Parathyroid adenoma (tissue), 2 donors: ENCODE results near the gene MACROH2A1.

Experiments used
- H2AFZ ChIP-seq: fragments of 300-600 bp; sonication (generic); one replicate; pipeline ENCODE4 v1.7.0; 2017; ENCODE audit warnings: antibody characterized with exemption, mild to moderate bottlenecking
- H3K27ac ChIP-seq: fragments of 300-600 bp; sonication (generic); one replicate; pipeline ENCODE4 v1.7.0; 2017
- H3K27me3 ChIP-seq: fragments of 300-600 bp; sonication (generic); one replicate; pipeline ENCODE4 v1.7.0; 2017; ENCODE audit warnings: low read length; ENCODE audit not compliant: control insufficient read depth, insufficient read depth
- H3K36me3 ChIP-seq: fragments of 300-600 bp; sonication (generic); one replicate; pipeline ENCODE4 v1.7.0; 2017; ENCODE audit warnings: low read length; ENCODE audit not compliant: control insufficient read depth, insufficient read depth
- H3K4me1 ChIP-seq: fragments of 300-600 bp; sonication (generic); one replicate; pipeline ENCODE4 v1.7.0; 2017; ENCODE audit warnings: control low read depth
- H3K4me2 ChIP-seq: fragments of 300-600 bp; sonication (generic); one replicate; pipeline ENCODE4 v1.7.0; 2017; ENCODE audit warnings: low read length
- H3K4me3 ChIP-seq: fragments of 300-600 bp; sonication (generic); one replicate; pipeline ENCODE4 v1.7.0; 2017; ENCODE audit warnings: low read depth, low read length
- H3K79me2 ChIP-seq: fragments of 300-600 bp; sonication (generic); one replicate; pipeline ENCODE4 v1.7.0; 2017; ENCODE audit warnings: control low read depth
- H3K9ac ChIP-seq: fragments of 300-600 bp; sonication (generic); one replicate; pipeline ENCODE4 v1.7.0; 2017; ENCODE audit warnings: mild to moderate bottlenecking
- H3K9me3 ChIP-seq: fragments of 300-600 bp; sonication (generic); one replicate; pipeline ENCODE4 v1.7.0; 2017; ENCODE audit warnings: low read length; ENCODE audit not compliant: control insufficient read depth
- TF ChIP-seq, protein P1 (sequence below): fragments of 300-600 bp; sonication (generic); IDR thresholded peaks from one replicate; pipeline ENCODE4 v1.7.0; 2017; ENCODE audit warnings: antibody characterized with exemption, mild to moderate bottlenecking
- donor health status: primary hyperparathyroidism.

The MACROH2A1 gene

DNA sequence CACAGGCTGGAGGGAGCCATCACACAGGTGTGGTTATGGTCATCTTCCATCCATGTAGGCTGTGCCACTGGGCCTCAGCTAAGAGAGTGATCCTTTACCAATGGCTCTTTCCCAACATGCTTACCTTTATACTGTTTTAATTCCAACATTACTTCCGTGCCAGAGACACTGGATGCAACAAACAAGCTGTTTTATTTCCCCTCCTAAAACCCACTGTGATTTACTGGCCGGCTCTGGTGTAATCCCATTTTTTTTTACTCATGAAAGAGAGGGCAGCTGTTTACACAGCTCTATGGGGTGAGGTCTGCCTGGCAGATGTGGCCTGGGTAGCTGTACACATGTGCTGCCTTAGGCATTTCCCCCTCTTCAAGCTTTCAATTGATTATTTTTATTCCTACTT is 58.5 kb downstream of the MACROH2A1 start:
- Histone ChIP-seq H3K36me3 (no peaks in the 10 kb centered on the region), H3K79me2 (no peaks in the 10 kb centered on the region), H3K9ac (no peak overlapping the region), H3K27me3 (no peaks in the 10 kb centered on the region), H3K4me2 (no peak overlapping the region), H3K4me1 (no peaks in the 10 kb centered on the region), H3K4me3 (no peak overlapping the region), H3K9me3 (no peaks in the 10 kb centered on the region), H3K27ac (no peak overlapping the region), H2AFZ (no peak overlapping the region)
- TF ChIP-seq, protein P1, sequence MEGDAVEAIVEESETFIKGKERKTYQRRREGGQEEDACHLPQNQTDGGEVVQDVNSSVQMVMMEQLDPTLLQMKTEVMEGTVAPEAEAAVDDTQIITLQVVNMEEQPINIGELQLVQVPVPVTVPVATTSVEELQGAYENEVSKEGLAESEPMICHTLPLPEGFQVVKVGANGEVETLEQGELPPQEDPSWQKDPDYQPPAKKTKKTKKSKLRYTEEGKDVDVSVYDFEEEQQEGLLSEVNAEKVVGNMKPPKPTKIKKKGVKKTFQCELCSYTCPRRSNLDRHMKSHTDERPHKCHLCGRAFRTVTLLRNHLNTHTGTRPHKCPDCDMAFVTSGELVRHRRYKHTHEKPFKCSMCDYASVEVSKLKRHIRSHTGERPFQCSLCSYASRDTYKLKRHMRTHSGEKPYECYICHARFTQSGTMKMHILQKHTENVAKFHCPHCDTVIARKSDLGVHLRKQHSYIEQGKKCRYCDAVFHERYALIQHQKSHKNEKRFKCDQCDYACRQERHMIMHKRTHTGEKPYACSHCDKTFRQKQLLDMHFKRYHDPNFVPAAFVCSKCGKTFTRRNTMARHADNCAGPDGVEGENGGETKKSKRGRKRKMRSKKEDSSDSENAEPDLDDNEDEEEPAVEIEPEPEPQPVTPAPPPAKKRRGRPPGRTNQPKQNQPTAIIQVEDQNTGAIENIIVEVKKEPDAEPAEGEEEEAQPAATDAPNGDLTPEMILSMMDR: no peak

DNA sequence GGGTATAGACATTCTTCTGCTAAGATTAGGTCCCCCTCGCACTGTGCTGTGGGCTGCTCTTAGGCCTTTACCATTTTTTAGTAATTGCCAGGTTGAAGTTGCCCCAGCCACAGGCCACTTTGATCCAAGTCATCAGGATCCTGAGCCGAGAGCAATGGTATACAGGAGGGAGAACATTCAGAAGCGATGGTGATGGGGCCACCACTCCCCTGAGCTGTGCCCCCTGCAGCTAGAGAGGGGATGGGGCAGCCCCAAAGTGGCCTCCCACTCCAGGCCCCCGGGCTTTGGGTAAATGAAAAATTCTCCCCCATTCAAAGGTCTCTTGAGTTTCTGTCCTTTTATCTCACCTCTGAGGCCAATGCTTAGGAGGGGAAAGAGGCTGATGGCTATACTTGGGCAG is 59.4 kb downstream of the MACROH2A1 start:
- Histone ChIP-seq H3K9me3 (no peaks in the 10 kb centered on the region), H3K27me3 (no peaks in the 10 kb centered on the region), H3K36me3 (no peaks in the 10 kb centered on the region), H3K79me2 (no peaks in the 10 kb centered on the region), H3K27ac (no peak overlapping the region), H3K4me2 (no peak overlapping the region), H3K4me1 (no peaks in the 10 kb centered on the region), H3K9ac (no peak overlapping the region), H3K4me3 (no peak overlapping the region), H2AFZ (no peak overlapping the region)
- TF ChIP-seq, protein P1: no peak

DNA sequence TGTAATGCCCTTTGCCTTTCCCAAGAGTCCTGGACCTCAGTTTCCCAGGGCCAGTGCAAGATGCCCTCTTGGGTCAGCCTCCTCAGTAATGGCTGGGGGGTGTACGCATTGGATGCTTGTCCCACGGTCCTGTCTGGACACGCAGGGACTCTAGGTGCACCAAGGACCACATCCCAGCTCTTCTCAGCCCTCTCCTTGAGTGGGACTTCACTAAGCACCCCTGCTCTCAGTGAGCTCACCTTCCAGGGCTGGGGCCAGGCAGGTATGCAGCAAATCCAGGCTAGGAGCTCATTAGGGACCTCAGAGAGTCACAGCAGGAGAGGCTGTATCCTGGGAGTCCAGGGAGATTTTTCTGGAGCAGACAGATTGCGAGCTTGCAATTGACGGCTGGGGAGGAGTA is 59.8 kb downstream of the MACROH2A1 start:
- Histone ChIP-seq H3K27ac (no peak overlapping the region), H3K36me3 (no peaks in the 10 kb centered on the region), H3K4me2 (no peak overlapping the region), H2AFZ (no peak overlapping the region), H3K4me1 (no peaks in the 10 kb centered on the region), H3K79me2 (no peaks in the 10 kb centered on the region), H3K4me3 (no peak overlapping the region), H3K9me3 (no peaks in the 10 kb centered on the region), H3K27me3 (no peaks in the 10 kb centered on the region), H3K9ac (no peak overlapping the region)
- TF ChIP-seq, protein P1: no peak

DNA sequence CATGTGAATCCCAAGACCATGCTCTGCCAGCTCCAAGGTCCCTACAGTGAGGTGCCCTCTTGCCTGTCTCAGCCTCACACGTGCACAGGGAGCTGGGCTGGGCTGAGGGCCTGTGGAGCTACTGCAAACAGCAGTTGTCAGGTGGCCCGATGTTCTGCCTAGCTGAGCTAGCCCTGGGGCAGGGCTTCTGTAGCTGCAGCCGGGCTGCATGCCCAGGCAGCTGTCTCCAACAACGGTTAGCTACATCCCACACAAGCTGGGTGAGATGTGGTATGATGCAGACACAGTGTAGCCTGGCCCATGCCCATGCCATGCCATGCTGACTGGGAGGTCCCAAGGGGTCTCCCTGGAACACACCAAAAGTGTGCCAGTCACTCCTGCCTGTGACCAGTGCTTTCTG is 62.0 kb downstream of the MACROH2A1 start:
- Histone ChIP-seq H3K4me1 (no peaks in the 10 kb centered on the region), H3K9me3 (no peaks in the 10 kb centered on the region), H2AFZ (no peak overlapping the region), H3K9ac (no peak overlapping the region), H3K79me2 (no peaks in the 10 kb centered on the region), H3K36me3 (no peaks in the 10 kb centered on the region), H3K27me3 (no peaks in the 10 kb centered on the region), H3K27ac (no peak overlapping the region), H3K4me3 (no peak overlapping the region), H3K4me2 (no peak overlapping the region)
- TF ChIP-seq, protein P1: no peak

DNA sequence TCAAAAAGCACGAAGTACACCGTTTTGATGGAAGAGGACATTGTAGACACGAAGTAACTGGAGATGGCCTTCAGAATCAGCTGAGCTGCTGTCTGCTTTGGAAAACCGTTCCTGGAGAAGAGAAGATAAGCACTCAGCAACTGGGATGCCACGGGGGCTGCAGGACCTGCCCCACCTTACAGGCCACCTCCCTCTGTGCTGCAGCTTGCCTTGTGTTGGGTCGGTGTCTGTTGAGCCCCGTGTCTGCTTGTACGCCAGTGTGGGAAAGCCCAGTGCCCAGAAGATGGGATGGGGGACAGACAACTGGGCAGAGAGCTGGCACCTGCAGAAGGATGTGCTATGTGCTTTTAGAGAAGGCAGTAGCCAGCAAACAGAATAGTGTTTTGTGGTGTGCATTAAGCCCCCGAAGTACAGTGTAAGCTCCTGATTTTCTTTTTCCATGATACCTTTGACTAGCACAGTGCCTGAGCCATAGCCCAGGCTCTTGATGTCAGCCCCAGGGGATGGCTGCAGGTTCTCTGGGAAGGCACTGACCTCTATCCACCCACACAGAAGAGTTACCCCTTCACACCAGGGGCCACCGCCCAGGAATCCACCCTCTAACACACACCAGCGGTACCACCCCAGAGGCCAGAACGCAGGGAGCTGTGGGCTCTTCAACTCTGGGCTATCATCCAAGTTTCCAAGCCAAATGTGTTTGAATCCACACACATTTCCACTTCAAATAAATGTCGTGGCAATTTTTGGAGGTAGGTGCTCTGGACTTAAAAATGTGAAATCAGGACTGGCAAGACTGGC is 63.8 kb downstream of the MACROH2A1 start:
- Histone ChIP-seq H3K9ac (no peak overlapping the region), H3K27me3 (no peaks in the 10 kb centered on the region), H3K27ac (no peak overlapping the region), H3K9me3 (no peaks in the 10 kb centered on the region), H3K79me2 (no peaks in the 10 kb centered on the region), H3K4me3 (no peak overlapping the region), H3K36me3 (no peaks in the 10 kb centered on the region), H2AFZ (no peak overlapping the region), H3K4me1 (no peaks in the 10 kb centered on the region), H3K4me2 (no peak overlapping the region)
- TF ChIP-seq, protein P1: no peak
